WTC11 (cell line): Measurements from ENCODE around the gene ZCRB1. TPM values are rescaled to one million over a fixed set of nuclear protein-coding genes. Genes with fewer than 3 reads are reported as not detected.

Experiments
- ATAC-seq: fragments of 200-7000 bp; cut with Tn5 transposase; 2 replicates; pipeline ENCODE4 v1.10.0; 2021; ENCODE audit warnings: mild to moderate bottlenecking, moderate library complexity
- CTCF ChIA-PET: fragments of 300-600 bp; sonication (Branson Sonifier 250); formaldehyde crosslinking; loops from one replicate; lab custom pipeline; 2021; ENCODE audit warnings: antibody characterized with exemption; lab: Charles Lee
- POLR2A ChIA-PET: fragments of 350-600 bp; sonication (Branson Sonifier 250); formaldehyde crosslinking; loops from one replicate; lab custom pipeline; 2021; ENCODE audit warnings: antibody characterized with exemption; lab: Charles Lee
- DNase-seq: peaks from one replicate; pipeline ENCODE4 v3.0.0; 2021; ENCODE audit warnings: low spot score
- H3K27ac Mint-ChIP-seq: 2 replicates; pipeline ENCODE4 v1.8.0; 2021; ENCODE audit warnings: mixed read lengths
- H3K27me3 Mint-ChIP-seq: 2 replicates; pipeline ENCODE4 v1.8.0; 2021; ENCODE audit warnings: low read depth, mild to moderate bottlenecking, moderate library complexity, mixed read lengths
- H3K36me3 Mint-ChIP-seq: 2 replicates; pipeline ENCODE4 v1.8.0; 2021; ENCODE audit warnings: mixed read lengths
- H3K4me1 Mint-ChIP-seq: 2 replicates; pipeline ENCODE4 v1.8.0; 2022; ENCODE audit warnings: mixed read lengths
- H3K4me3 Mint-ChIP-seq: 2 replicates; pipeline ENCODE4 v1.8.0; 2021; ENCODE audit warnings: mild to moderate bottlenecking, moderate library complexity, mixed read lengths
- H3K9me3 Mint-ChIP-seq: 2 replicates; pipeline ENCODE4 v1.8.0; 2021; ENCODE audit warnings: mixed read lengths
- ATF2 ChIP-seq: sonication (generic); formaldehyde crosslinking; IDR thresholded peaks from 2 replicates; pipeline ENCODE4 v1.8.1; 2022; ENCODE audit warnings: low read depth, missing genetic modification reagents, borderline replicate concordance
- CREM ChIP-seq: sonication (generic); formaldehyde crosslinking; IDR thresholded peaks from 2 replicates; pipeline ENCODE4 v1.8.1; 2022; ENCODE audit warnings: mild to moderate bottlenecking, missing genetic modification reagents, moderate library complexity
- E2F1 ChIP-seq: sonication (generic); formaldehyde crosslinking; IDR thresholded peaks from 2 replicates; pipeline ENCODE4 v1.8.0; 2022; ENCODE audit warnings: mild to moderate bottlenecking, missing genetic modification reagents
- ETV6 ChIP-seq: sonication (generic); formaldehyde crosslinking; IDR thresholded peaks from 2 replicates; pipeline ENCODE4 v1.8.1; 2022; ENCODE audit warnings: mild to moderate bottlenecking, missing genetic modification reagents
- GABPB1 ChIP-seq: sonication (generic); formaldehyde crosslinking; IDR thresholded peaks from 2 replicates; pipeline ENCODE4 v1.8.1; 2023; ENCODE audit warnings: mild to moderate bottlenecking, missing genetic modification reagents
- IRF1 ChIP-seq: sonication (generic); formaldehyde crosslinking; IDR thresholded peaks from 2 replicates; pipeline ENCODE4 v1.8.0; 2023; ENCODE audit warnings: missing genetic modification reagents
- JAZF1 ChIP-seq: fragments of 250-450 bp; sonication (Bioruptor Pico); IDR thresholded peaks from 2 replicates; pipeline ENCODE4 v1.9.0; 2021; ENCODE audit warnings: moderate library complexity, mild to moderate bottlenecking, inconsistent platforms
- JUN ChIP-seq: sonication (generic); formaldehyde crosslinking; IDR thresholded peaks from 2 replicates; pipeline ENCODE4 v1.8.0; 2023; ENCODE audit warnings: mild to moderate bottlenecking, missing genetic modification reagents
- MAX ChIP-seq: sonication (generic); formaldehyde crosslinking; IDR thresholded peaks from 2 replicates; pipeline ENCODE4 v1.8.0; 2022; ENCODE audit warnings: mild to moderate bottlenecking, missing genetic modification reagents
- NR3C1 ChIP-seq: sonication (generic); formaldehyde crosslinking; conservative IDR thresholded peaks from 2 replicates; pipeline ENCODE4 v1.8.1; 2023; ENCODE audit warnings: low read depth, mild to moderate bottlenecking, missing genetic modification reagents
- RORB ChIP-seq: fragments of 250-450 bp; sonication (Bioruptor Pico); IDR thresholded peaks from 2 replicates; pipeline ENCODE4 v1.9.0; 2021; ENCODE audit warnings: mild to moderate bottlenecking
- SMAD3 ChIP-seq: sonication (generic); formaldehyde crosslinking; IDR thresholded peaks from 2 replicates; pipeline ENCODE4 v1.8.0; 2022; ENCODE audit warnings: missing genetic modification reagents, mild to moderate bottlenecking, borderline replicate concordance
- TEAD1 ChIP-seq: sonication (generic); formaldehyde crosslinking; IDR thresholded peaks from 2 replicates; pipeline ENCODE4 v1.8.0; 2022; ENCODE audit warnings: mild to moderate bottlenecking, missing genetic modification reagents
- ZNF138 ChIP-seq: sonication (generic); formaldehyde crosslinking; conservative IDR thresholded peaks from 2 replicates; pipeline ENCODE4 v1.8.1; 2022; ENCODE audit warnings: mild to moderate bottlenecking, moderate library complexity, missing genetic modification reagents
- ZNF219 ChIP-seq: sonication (generic); formaldehyde crosslinking; IDR thresholded peaks from 2 replicates; pipeline ENCODE4 v1.8.0; 2023; ENCODE audit warnings: missing genetic modification reagents, mild to moderate bottlenecking, borderline replicate concordance
- ZNF232 ChIP-seq: sonication (generic); formaldehyde crosslinking; IDR thresholded peaks from 2 replicates; pipeline ENCODE4 v1.8.0; 2022; ENCODE audit warnings: mild to moderate bottlenecking, missing genetic modification reagents
- ZNF423 ChIP-seq: fragments of 250-450 bp; sonication (Bioruptor Pico); IDR thresholded peaks from 2 replicates; pipeline ENCODE4 v2.1.2; 2022; ENCODE audit warnings: mild to moderate bottlenecking, moderate library complexity
- total RNA-seq: library from RNA; stranded (reverse); gene quantifications from 3 replicates; pipeline ENCODE4 v1.2.3, GENCODE V29; 2021
- TF ChIP-seq, protein P1 (sequence below): sonication (generic); formaldehyde crosslinking; IDR thresholded peaks from 2 replicates; pipeline ENCODE4 v1.8.1; 2023; ENCODE audit warnings: mild to moderate bottlenecking, missing genetic modification reagents, moderate library complexity
- TF ChIP-seq, protein P2 (sequence below): fragments of 250-450 bp; sonication (Bioruptor Pico); IDR thresholded peaks from 2 replicates; pipeline ENCODE4 v1.8.0; 2021; ENCODE audit warnings: mild to moderate bottlenecking
- TF ChIP-seq, protein P3 (sequence below): sonication (generic); formaldehyde crosslinking; IDR thresholded peaks from 2 replicates; pipeline ENCODE4 v1.8.0; 2022; ENCODE audit warnings: missing genetic modification reagents

Gene ZCRB1
- total RNA-seq, 1 experiment from 2014 or later = 58.3 TPM

GRCh38 chr12:42288544-42288943, 37.4 kb downstream of the ZCRB1 start:
- no peak overlapping the region for H3K4me3 Mint-ChIP-seq
- no peaks in the 10 kb centered on the region for H3K9me3 Mint-ChIP-seq
- H3K4me1 Mint-ChIP-seq = no peaks in the 10 kb centered on the region
- ATAC-seq = no peak
- no peak overlapping the region for H3K27ac Mint-ChIP-seq
- CTCF ChIA-PET = no interaction called here
- H3K36me3 Mint-ChIP-seq = no peaks in the 10 kb centered on the region
- DNase-seq = no peak
- TF ChIP-seq ATF2 (no peak), ZNF423 (CRISPR knock-in tag) (no peak), ZNF219 (CRISPR knock-in tag) (no peak), JAZF1 (CRISPR knock-in tag) (no peak), SMAD3 (CRISPR knock-in tag) (no peak), RORB (no peak), IRF1 (CRISPR knock-in tag) (no peak)
- TF ChIP-seq, protein P1, sequence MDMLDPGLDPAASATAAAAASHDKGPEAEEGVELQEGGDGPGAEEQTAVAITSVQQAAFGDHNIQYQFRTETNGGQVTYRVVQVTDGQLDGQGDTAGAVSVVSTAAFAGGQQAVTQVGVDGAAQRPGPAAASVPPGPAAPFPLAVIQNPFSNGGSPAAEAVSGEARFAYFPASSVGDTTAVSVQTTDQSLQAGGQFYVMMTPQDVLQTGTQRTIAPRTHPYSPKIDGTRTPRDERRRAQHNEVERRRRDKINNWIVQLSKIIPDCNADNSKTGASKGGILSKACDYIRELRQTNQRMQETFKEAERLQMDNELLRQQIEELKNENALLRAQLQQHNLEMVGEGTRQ (CRISPR knock-in tag) = no peak
- POLR2A ChIA-PET = no interaction called here
- no peaks in the 10 kb centered on the region; the same call in 1 of the 2 replicates for H3K27me3 Mint-ChIP-seq

GRCh38 chr12:42286741-42287140, 39.2 kb downstream of the ZCRB1 start:
- ATAC-seq (no peak), DNase-seq (no peak)
- Mint-ChIP-seq H3K27me3 (no peaks in the 10 kb centered on the region; the same call in 1 of the 2 replicates), H3K9me3 (no peaks in the 10 kb centered on the region), H3K27ac (no peak overlapping the region), H3K4me3 (no peak overlapping the region), H3K4me1 (no peaks in the 10 kb centered on the region), H3K36me3 (no peaks in the 10 kb centered on the region)
- CTCF ChIA-PET = interaction anchor here (1.0 kb wide), 1 partner anchor 9 kb away, joined by 4 read pairs; no protein-coding TSS in a partner anchor
- TF ChIP-seq ZNF138 (CRISPR knock-in tag) (no peak), E2F1 (CRISPR knock-in tag) (no peak), CREM (CRISPR knock-in tag) (no peak), SMAD3 (CRISPR knock-in tag) (no peak), GABPB1 (CRISPR knock-in tag) (no peak), NR3C1 (CRISPR knock-in tag) (no peak)
- TF ChIP-seq, protein P2, sequence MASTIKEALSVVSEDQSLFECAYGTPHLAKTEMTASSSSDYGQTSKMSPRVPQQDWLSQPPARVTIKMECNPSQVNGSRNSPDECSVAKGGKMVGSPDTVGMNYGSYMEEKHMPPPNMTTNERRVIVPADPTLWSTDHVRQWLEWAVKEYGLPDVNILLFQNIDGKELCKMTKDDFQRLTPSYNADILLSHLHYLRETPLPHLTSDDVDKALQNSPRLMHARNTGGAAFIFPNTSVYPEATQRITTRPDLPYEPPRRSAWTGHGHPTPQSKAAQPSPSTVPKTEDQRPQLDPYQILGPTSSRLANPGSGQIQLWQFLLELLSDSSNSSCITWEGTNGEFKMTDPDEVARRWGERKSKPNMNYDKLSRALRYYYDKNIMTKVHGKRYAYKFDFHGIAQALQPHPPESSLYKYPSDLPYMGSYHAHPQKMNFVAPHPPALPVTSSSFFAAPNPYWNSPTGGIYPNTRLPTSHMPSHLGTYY (CRISPR knock-in tag) = no peak
- POLR2A ChIA-PET = no interaction called here

DNA sequence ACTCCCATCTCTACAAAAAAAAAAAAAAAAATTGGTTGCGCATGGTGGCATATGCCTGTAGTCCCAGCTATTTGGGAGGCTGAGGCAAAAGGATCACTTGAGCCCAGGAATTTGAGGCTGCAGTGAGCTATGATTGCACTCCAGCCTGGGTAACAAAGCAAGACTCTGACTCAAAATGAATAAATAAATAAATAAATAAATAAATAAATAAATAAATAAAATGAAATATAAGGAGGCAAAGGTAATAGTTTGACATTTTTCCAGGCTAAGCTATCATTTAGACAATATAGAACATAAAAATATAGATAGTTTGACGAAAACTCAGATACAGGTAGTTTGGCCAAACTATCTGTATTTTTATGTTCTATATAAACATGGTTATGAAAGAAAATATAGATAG, 40.5 kb downstream of the ZCRB1 start:
- ChIA-PET CTCF (interaction anchor here (0.6 kb wide), 1 partner anchor 117 kb away, joined by 3 read pairs; no protein-coding TSS in a partner anchor), POLR2A (no interaction called here)
- H3K36me3 Mint-ChIP-seq = no peaks in the 10 kb centered on the region
- no peaks in the 10 kb centered on the region; the same call in 1 of the 2 replicates for H3K27me3 Mint-ChIP-seq
- H3K9me3 Mint-ChIP-seq = no peaks in the 10 kb centered on the region
- DNase-seq (no peak), ATAC-seq (no peak)
- H3K4me1 Mint-ChIP-seq = no peaks in the 10 kb centered on the region
- no peak overlapping the region for H3K27ac Mint-ChIP-seq
- no peak overlapping the region for H3K4me3 Mint-ChIP-seq
- TF ChIP-seq ZNF232 = no peak
- TF ChIP-seq, protein P1 (CRISPR knock-in tag) = no peak
- TF ChIP-seq TEAD1 (CRISPR knock-in tag) = no peak
- TF ChIP-seq, protein P3, sequence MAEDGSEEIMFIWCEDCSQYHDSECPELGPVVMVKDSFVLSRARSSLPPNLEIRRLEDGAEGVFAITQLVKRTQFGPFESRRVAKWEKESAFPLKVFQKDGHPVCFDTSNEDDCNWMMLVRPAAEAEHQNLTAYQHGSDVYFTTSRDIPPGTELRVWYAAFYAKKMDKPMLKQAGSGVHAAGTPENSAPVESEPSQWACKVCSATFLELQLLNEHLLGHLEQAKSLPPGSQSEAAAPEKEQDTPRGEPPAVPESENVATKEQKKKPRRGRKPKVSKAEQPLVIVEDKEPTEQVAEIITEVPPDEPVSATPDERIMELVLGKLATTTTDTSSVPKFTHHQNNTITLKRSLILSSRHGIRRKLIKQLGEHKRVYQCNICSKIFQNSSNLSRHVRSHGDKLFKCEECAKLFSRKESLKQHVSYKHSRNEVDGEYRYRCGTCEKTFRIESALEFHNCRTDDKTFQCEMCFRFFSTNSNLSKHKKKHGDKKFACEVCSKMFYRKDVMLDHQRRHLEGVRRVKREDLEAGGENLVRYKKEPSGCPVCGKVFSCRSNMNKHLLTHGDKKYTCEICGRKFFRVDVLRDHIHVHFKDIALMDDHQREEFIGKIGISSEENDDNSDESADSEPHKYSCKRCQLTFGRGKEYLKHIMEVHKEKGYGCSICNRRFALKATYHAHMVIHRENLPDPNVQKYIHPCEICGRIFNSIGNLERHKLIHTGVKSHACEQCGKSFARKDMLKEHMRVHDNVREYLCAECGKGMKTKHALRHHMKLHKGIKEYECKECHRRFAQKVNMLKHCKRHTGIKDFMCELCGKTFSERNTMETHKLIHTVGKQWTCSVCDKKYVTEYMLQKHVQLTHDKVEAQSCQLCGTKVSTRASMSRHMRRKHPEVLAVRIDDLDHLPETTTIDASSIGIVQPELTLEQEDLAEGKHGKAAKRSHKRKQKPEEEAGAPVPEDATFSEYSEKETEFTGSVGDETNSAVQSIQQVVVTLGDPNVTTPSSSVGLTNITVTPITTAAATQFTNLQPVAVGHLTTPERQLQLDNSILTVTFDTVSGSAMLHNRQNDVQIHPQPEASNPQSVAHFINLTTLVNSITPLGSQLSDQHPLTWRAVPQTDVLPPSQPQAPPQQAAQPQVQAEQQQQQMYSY (CRISPR knock-in tag) = no peak
- no peak for TF ChIP-seq RORB
- TF ChIP-seq JUN (CRISPR knock-in tag) = no peak
- TF ChIP-seq ETV6 (CRISPR knock-in tag) = no peak
- no peak for TF ChIP-seq MAX (CRISPR knock-in tag)
